H1 (cell line): Measurements from ENCODE around the gene AARSD1.

Source experiments
- BRCA1 ChIP-seq: IDR thresholded peaks from 2 replicates; pipeline ENCODE4 v1.6.1; 2012; ENCODE audit warnings: low read depth, low read length, improper control_type of control experiment
- POLR2A ChIP-seq, 2 experiments: IDR thresholded peaks; 1 replicate in 1 of 2; 2 replicates in 1 of 2; pipeline ENCODE4 v1.6.1; 2011; ENCODE audit warnings: low read depth in 2 of 2, low read length in 2 of 2, mild to moderate bottlenecking in 2 of 2; ENCODE audit errors: control extremely low read depth in 1 of 2
- TF ChIP-seq, protein P1 (sequence below), 3 experiments: IDR thresholded peaks; 1 replicate in 2 of 3; 2 replicates in 1 of 3; pipeline versions ENCODE4 v1.5.1 to v1.6.1; 2011; ENCODE audit warnings: low read length in 3 of 3, mild to moderate bottlenecking in 3 of 3, inconsistent platforms in 2 of 3, low read depth in 1 of 3, moderate library complexity in 1 of 3; ENCODE audit not compliant: insufficient read depth in 1 of 3; ENCODE audit errors: control extremely low read depth in 1 of 3

DNA sequence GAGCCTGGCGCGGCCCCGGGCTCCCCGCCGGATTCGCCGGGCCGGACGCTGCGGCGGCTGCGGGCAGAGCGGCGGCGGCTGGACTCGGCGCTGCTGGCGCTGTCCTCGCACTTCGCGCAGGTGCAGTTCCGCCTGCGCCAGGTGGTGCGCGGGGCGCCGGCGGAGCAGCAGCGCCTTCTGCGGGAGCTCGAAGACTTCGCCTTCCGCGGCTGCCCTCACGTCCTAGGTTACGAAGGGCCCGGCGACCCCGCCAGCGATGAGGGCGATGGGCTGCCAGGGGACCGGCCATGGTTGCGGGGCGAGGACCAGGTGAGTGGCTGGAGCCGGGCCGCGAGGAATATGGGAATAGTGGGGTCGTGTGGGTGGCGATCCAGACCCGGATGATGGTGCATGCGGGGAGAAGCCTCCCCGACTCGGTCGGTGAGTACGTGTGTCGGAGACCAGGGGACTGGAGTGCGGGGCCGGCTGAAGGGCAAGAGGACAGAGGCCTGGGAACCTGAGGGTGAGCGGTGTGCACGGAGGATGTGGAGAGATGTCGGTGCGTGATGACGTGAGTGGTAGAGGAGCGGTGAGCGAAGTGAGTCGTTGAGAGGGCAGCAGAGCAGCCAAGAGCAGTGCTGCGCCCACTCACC, 16.6 kb upstream of the AARSD1 start:
- TF ChIP-seq POLR2A (IDR thresholded peaks at IDR 0.05; ENCODE audit: control extremely low read depth in 1 of 2, low read depth in 2 of 2, low read length in 2 of 2) (peak in 1 of 2 experiments; percentile 12; a peak in 1 of 3 replicates), BRCA1 (no peak)
- TF ChIP-seq, protein P1, sequence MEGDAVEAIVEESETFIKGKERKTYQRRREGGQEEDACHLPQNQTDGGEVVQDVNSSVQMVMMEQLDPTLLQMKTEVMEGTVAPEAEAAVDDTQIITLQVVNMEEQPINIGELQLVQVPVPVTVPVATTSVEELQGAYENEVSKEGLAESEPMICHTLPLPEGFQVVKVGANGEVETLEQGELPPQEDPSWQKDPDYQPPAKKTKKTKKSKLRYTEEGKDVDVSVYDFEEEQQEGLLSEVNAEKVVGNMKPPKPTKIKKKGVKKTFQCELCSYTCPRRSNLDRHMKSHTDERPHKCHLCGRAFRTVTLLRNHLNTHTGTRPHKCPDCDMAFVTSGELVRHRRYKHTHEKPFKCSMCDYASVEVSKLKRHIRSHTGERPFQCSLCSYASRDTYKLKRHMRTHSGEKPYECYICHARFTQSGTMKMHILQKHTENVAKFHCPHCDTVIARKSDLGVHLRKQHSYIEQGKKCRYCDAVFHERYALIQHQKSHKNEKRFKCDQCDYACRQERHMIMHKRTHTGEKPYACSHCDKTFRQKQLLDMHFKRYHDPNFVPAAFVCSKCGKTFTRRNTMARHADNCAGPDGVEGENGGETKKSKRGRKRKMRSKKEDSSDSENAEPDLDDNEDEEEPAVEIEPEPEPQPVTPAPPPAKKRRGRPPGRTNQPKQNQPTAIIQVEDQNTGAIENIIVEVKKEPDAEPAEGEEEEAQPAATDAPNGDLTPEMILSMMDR (IDR thresholded peaks at IDR 0.05; ENCODE audit: control extremely low read depth in 1 of 3, insufficient read depth in 1 of 3, low read depth in 1 of 3, low read length in 3 of 3): peak; percentile 4 to 34 (median 20); a peak in 3 of 4 replicates
